Ishikawa (cell line): Measurements from ENCODE around the gene CATSPERZ.

ENCODE experiments used
- CEBPB ChIP-seq: IDR thresholded peaks from 2 replicates; pipeline ENCODE4 v1.6.1; 2012
- CREB1 ChIP-seq: IDR thresholded peaks from 2 replicates; pipeline ENCODE4 v1.6.1; 2012; ENCODE audit warnings: low read depth
- EGR1 ChIP-seq: IDR thresholded peaks from 2 replicates; pipeline ENCODE4 v1.6.1; 2012
- EP300 ChIP-seq: IDR thresholded peaks from 2 replicates; pipeline ENCODE4 v1.6.1; 2012; ENCODE audit warnings: borderline replicate concordance
- FOXM1 ChIP-seq: IDR thresholded peaks from 2 replicates; pipeline ENCODE4 v1.6.1; 2012; ENCODE audit warnings: low read depth, borderline replicate concordance
- NFIC ChIP-seq: IDR thresholded peaks from 2 replicates; pipeline ENCODE4 v1.6.1; 2012
- RAD21 ChIP-seq: IDR thresholded peaks from 2 replicates; pipeline ENCODE4 v1.6.1; 2012; ENCODE audit warnings: low read depth
- TAF1 ChIP-seq: IDR thresholded peaks from 2 replicates; pipeline ENCODE4 v1.6.1; 2012; ENCODE audit warnings: low read depth, mild to moderate bottlenecking
- TCF12 ChIP-seq: IDR thresholded peaks from 2 replicates; pipeline ENCODE4 v1.6.1; 2012; ENCODE audit warnings: low read depth
- TEAD4 ChIP-seq: IDR thresholded peaks from 2 replicates; pipeline ENCODE4 v1.6.1; 2012
- YY1 ChIP-seq: IDR thresholded peaks from 2 replicates; pipeline ENCODE4 v1.6.1; 2012; ENCODE audit warnings: low read depth
- ZBTB7A ChIP-seq: IDR thresholded peaks from 2 replicates; pipeline ENCODE4 v1.6.1; 2012; ENCODE audit warnings: low read depth
- TF ChIP-seq, protein P1 (sequence below): IDR thresholded peaks from 2 replicates; pipeline ENCODE4 v1.6.1; 2012
- TF ChIP-seq, protein P2 (sequence below): IDR thresholded peaks from 2 replicates; pipeline ENCODE4 v1.6.1; 2012
- TF ChIP-seq, protein P3 (sequence below): IDR thresholded peaks from 2 replicates; pipeline ENCODE4 v1.6.1; 2012; ENCODE audit warnings: low read depth, mild to moderate bottlenecking

Gene CATSPERZ

DNA sequence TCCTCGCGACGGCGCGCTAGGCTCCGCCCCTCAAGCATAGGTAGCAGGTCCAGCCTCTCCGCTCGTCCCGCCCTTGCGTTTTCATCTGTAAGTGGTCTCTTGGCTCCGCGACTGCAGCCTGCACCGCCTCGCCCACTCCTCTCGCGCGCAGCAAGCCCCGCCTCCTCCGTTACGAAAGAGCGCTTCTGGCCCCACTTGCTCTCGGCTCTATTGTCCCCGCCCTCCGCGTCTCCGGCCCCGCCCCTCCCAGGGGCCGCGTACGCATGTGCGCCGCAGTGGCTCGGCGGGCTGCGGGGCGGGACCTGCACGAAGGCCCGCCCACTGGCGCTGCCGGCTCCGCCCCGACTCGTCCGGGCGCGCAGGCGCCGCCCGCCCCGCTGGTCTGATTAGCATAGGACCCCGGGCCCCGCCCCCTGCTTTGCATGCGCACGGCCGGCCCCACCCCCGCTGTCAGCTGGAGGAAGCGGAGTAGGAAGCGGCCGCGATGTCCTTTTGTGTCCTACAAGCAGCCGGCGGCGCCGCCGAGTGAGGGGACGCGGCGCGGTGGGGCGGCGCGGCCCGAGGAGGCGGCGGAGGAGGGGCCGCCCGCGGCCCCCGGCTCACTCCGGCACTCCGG, 5.0 kb downstream of the CATSPERZ start, which contains the start of gene ESRRA:
Gene ESRRA (plus strand): TSS at position 450 of the 616 bp plus-strand sequence. CDS start 1,656 bp downstream, outside the sequence.
- TF ChIP-seq TCF12 (no peak), EGR1 (no peak), RAD21 (no peak), NFIC (no peak), TEAD4 (no peak), ZBTB7A (peak; percentile 79; the same call in 1 of the 2 replicates), YY1 (no peak), CEBPB (peak; percentile 66), TAF1 (no peak), FOXM1 (no peak), CREB1 (no peak)
- TF ChIP-seq, protein P1, sequence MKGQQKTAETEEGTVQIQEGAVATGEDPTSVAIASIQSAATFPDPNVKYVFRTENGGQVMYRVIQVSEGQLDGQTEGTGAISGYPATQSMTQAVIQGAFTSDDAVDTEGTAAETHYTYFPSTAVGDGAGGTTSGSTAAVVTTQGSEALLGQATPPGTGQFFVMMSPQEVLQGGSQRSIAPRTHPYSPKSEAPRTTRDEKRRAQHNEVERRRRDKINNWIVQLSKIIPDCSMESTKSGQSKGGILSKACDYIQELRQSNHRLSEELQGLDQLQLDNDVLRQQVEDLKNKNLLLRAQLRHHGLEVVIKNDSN = no peak
- TF ChIP-seq, protein P2, sequence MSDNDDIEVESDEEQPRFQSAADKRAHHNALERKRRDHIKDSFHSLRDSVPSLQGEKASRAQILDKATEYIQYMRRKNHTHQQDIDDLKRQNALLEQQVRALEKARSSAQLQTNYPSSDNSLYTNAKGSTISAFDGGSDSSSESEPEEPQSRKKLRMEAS = no peak
- TF ChIP-seq, protein P3, sequence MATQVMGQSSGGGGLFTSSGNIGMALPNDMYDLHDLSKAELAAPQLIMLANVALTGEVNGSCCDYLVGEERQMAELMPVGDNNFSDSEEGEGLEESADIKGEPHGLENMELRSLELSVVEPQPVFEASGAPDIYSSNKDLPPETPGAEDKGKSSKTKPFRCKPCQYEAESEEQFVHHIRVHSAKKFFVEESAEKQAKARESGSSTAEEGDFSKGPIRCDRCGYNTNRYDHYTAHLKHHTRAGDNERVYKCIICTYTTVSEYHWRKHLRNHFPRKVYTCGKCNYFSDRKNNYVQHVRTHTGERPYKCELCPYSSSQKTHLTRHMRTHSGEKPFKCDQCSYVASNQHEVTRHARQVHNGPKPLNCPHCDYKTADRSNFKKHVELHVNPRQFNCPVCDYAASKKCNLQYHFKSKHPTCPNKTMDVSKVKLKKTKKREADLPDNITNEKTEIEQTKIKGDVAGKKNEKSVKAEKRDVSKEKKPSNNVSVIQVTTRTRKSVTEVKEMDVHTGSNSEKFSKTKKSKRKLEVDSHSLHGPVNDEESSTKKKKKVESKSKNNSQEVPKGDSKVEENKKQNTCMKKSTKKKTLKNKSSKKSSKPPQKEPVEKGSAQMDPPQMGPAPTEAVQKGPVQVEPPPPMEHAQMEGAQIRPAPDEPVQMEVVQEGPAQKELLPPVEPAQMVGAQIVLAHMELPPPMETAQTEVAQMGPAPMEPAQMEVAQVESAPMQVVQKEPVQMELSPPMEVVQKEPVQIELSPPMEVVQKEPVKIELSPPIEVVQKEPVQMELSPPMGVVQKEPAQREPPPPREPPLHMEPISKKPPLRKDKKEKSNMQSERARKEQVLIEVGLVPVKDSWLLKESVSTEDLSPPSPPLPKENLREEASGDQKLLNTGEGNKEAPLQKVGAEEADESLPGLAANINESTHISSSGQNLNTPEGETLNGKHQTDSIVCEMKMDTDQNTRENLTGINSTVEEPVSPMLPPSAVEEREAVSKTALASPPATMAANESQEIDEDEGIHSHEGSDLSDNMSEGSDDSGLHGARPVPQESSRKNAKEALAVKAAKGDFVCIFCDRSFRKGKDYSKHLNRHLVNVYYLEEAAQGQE = no peak

DNA sequence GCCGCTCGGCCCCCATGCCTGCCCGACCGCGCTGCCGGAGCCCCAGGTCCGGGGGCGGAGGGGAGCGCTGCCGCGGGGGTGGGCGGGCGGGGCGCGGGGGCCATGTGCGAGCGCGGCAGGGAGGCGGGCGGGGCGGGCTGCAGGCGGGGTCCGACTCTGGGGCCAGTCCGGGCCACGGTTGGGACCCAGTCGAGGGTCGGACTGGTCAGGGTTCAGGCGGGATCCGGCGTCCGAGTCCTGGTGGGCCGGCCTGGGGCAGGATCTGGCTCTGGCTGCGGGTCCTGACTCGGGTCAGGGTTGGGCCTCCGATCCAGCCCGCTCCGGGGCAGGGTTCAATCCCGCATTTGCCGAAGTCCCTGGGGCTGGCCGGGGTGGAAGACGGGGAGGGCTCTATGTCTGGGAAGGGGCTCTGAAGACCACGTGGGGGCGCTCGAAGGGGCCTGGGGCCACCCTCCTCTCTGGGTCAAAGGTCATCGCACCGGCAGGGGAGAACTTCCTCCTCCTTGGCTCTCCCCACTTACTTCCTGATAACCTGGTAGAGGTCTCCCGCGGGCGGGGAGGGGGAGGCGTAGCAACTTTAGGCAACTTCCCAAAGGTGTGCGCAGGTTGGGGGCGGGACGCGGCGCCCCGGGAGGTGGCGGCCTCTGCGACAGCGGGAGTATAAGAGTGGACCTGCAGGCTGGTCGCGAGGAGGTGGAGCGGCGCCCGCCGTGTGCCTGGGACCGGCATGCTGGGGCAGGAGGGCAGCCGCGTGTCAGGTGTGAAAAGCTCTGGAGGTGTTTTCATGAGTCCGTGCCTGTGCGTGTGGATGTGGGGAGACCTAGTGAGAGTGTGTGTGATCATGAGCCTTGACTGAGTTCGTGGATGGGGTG, 5.8 kb downstream of the CATSPERZ start:
- TF ChIP-seq ZBTB7A (peak; percentile 87), CEBPB (no peak), FOXM1 (no peak), YY1 (no peak), EP300 (peak; percentile 32; the same call in 1 of the 2 replicates), EGR1 (peak; percentile 36; the same call in 1 of the 2 replicates), CREB1 (no peak), TAF1 (peak; percentile 52; the same call in 1 of the 2 replicates), TCF12 (0 out of 2 replicates have a peak, but pooled peaks have one; percentile 37), TEAD4 (peak; percentile 37; the same call in 1 of the 2 replicates), NFIC (no peak), RAD21 (no peak)
- TF ChIP-seq, protein P3 = no peak
- TF ChIP-seq, protein P2 = peak; percentile 89
- TF ChIP-seq, protein P1 = peak; percentile 1; the same call in 1 of the 2 replicates

DNA sequence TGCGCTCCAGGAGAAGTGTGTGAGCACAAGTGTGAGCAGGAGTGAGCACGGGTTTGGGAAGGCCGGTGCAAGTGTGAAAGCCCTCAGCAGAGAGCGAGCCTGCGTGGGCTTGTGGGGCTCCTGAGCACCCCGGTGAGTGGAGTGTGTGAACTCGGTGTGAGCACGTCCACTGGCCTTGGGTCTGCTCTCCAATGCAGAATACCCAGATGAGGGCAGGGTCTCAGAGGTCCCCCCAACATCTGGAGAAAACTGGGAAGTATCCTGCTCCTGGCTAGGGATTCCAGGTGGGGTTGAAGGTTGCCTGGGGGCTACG, 6.4 kb downstream of the CATSPERZ start:
- TF ChIP-seq TCF12 (no peak), YY1 (no peak), TAF1 (no peak), RAD21 (no peak), NFIC (no peak), ZBTB7A (no peak), TEAD4 (no peak), EP300 (no peak), FOXM1 (no peak), CEBPB (no peak), EGR1 (no peak), CREB1 (no peak)
- TF ChIP-seq, protein P1 = no peak
- TF ChIP-seq, protein P3 = no peak
- TF ChIP-seq, protein P2 = no peak
